Gastroesophageal sphincter (tissue), 4 donors: ENCODE measurements around the gene APOA4. TPM values are rescaled to one million over a fixed set of nuclear protein-coding genes. Genes with fewer than 3 reads are reported as not detected.

Experiments
- ATAC-seq: fragments of 150-250 bp; one replicate; pipeline ENCODE4 v1.9.1; 2016; ENCODE audit warnings: mild to moderate bottlenecking, moderate library complexity
- H3K27ac ChIP-seq, 4 donors: fragments of 200-600 bp; sonication (generic) in 3 of 4; 1 replicate in 3 of 4; 2 replicates in 1 of 4; pipeline ENCODE4 v1.5.1; 2016 to 2019
- H3K27me3 ChIP-seq: fragments of 200-600 bp; sonication (generic); one replicate; pipeline ENCODE4 v1.5.1; 2019
- H3K36me3 ChIP-seq, 2 donors: fragments of 200-600 bp; sonication (generic); one replicate each; pipeline ENCODE4 v1.5.1; 2019; ENCODE audit warnings: control low read depth in 1 of 2
- H3K4me1 ChIP-seq, 3 donors: fragments of 200-600 bp; sonication (generic); 1 replicate in 2 of 3; 2 replicates in 1 of 3; pipeline ENCODE4 v1.5.1; 2016 to 2019; ENCODE audit warnings: control low read depth in 2 of 3
- H3K4me3 ChIP-seq, 2 donors: fragments of 200-600 bp; sonication (generic); one replicate each; pipeline ENCODE4 v1.5.1; 2019; ENCODE audit warnings: mild to moderate bottlenecking in 1 of 2, moderate library complexity in 1 of 2
- H3K9me3 ChIP-seq, 3 donors: fragments of 200-600 bp; sonication (generic); one replicate each; pipeline ENCODE4 v1.5.1; 2017 to 2019; ENCODE audit warnings: control low read depth in 2 of 3
- EP300 ChIP-seq: sonication (generic); formaldehyde crosslinking; IDR thresholded peaks from one replicate; pipeline ENCODE4 v1.6.1; 2017; ENCODE audit warnings: antibody characterized with exemption, mild to moderate bottlenecking
- POLR2A ChIP-seq, 2 donors: fragments of 450-650 bp; IDR thresholded peaks; one replicate each; pipeline ENCODE4 v1.6.1; 2017; ENCODE audit warnings: antibody characterized with exemption in 2 of 2, mild to moderate bottlenecking in 2 of 2, moderate library complexity in 1 of 2
- POLR2AphosphoS5 ChIP-seq: sonication (generic); formaldehyde crosslinking; IDR thresholded peaks from one replicate; pipeline ENCODE4 v1.6.1; 2017; ENCODE audit warnings: antibody characterized with exemption
- WGBS, 2 donors: methylation state at CpG; one replicate each; pipeline ENCODE4 v1.1.5; 2018; ENCODE audit warnings: low coverage in 1 of 2; 5-methylcytosine and 5-hydroxymethylcytosine counted together
- total RNA-seq, 4 donors: library from RNA; depleted of rRNA; stranded (reverse); fragments of >200 nt; gene quantifications; one replicate each; pipeline ENCODE4 v1.1.0, GENCODE V29; 2016
- TF ChIP-seq, protein P1 (sequence below), 4 experiments: fragments of 200-600 bp in 2 of 4; fragments of 450-650 bp in 2 of 4; sonication (generic) in 1 of 4; IDR thresholded peaks; one replicate each; pipeline ENCODE4 v1.5.1; 2017 to 2019; ENCODE audit warnings: antibody characterized with exemption in 4 of 4, mild to moderate bottlenecking in 2 of 4, moderate library complexity in 2 of 4

Gene APOA4
- total RNA-seq, 4 donors from 2014 or later, result 0.19 TPM; not detected in 3

GRCh38 chr11:116866804-116867455 lies 43.8 kb upstream of the APOA4 start:
- Histone ChIP-seq H3K27ac (no peak overlapping the region), H3K4me1 (no peaks in the 10 kb centered on the region), H3K27me3 (no peaks in the 10 kb centered on the region), H3K36me3 (peaks cover 0 to 100% of the 10 kb centered on the region in 2 donors), H3K9me3 (no peaks in the 10 kb centered on the region), H3K4me3 (no peak overlapping the region)
- WGBS, 2 donors, result 82 to 97% methylated on average over 4 to 6 of the region's 6 CpGs
- no peak for ATAC-seq
- TF ChIP-seq, protein P1, sequence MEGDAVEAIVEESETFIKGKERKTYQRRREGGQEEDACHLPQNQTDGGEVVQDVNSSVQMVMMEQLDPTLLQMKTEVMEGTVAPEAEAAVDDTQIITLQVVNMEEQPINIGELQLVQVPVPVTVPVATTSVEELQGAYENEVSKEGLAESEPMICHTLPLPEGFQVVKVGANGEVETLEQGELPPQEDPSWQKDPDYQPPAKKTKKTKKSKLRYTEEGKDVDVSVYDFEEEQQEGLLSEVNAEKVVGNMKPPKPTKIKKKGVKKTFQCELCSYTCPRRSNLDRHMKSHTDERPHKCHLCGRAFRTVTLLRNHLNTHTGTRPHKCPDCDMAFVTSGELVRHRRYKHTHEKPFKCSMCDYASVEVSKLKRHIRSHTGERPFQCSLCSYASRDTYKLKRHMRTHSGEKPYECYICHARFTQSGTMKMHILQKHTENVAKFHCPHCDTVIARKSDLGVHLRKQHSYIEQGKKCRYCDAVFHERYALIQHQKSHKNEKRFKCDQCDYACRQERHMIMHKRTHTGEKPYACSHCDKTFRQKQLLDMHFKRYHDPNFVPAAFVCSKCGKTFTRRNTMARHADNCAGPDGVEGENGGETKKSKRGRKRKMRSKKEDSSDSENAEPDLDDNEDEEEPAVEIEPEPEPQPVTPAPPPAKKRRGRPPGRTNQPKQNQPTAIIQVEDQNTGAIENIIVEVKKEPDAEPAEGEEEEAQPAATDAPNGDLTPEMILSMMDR (IDR thresholded peaks at IDR 0.05), result no peak
- TF ChIP-seq POLR2AphosphoS5, result no peak
- TF ChIP-seq POLR2A (IDR thresholded peaks at IDR 0.05), result no peak
- TF ChIP-seq EP300, result no peak

- Histone ChIP-seq H3K4me3 (no peak overlapping the region), H3K27ac (no peak overlapping the region), H3K9me3 (no peaks in the 10 kb centered on the region), H3K27me3 (no peaks in the 10 kb centered on the region), H3K36me3 (peaks cover 0 to 100% of the 10 kb centered on the region in 2 donors), H3K4me1 (no peaks in the 10 kb centered on the region)
- TF ChIP-seq, protein P1 (IDR thresholded peaks at IDR 0.05), result no peak
- TF ChIP-seq POLR2A (IDR thresholded peaks at IDR 0.05), result no peak
- no peak for TF ChIP-seq POLR2AphosphoS5
- TF ChIP-seq EP300, result no peak
- no peak for ATAC-seq
- WGBS, 2 donors, result 70 to 80% methylated on average over 1 of the region's 1 CpG
Observed at GRCh38 chr11:116865696-116866095, 42.6 kb upstream of the APOA4 start.

GRCh38 chr11:116864531-116864930 lies 41.4 kb upstream of the APOA4 start:
- Histone ChIP-seq H3K4me1 (no peaks in the 10 kb centered on the region), H3K27ac (no peak overlapping the region), H3K9me3 (no peaks in the 10 kb centered on the region), H3K4me3 (no peak overlapping the region), H3K36me3 (peaks cover 0 to 100% of the 10 kb centered on the region in 2 donors), H3K27me3 (no peaks in the 10 kb centered on the region)
- TF ChIP-seq EP300, result no peak
- TF ChIP-seq POLR2AphosphoS5, result no peak
- ATAC-seq, result no peak
- 29 to 94% methylated on average over 1 to 5 of the region's 5 CpGs for WGBS, 2 donors

GRCh38 chr11:116862951-116863350 lies 39.8 kb upstream of the APOA4 start:
- Histone ChIP-seq H3K27me3 (no peaks in the 10 kb centered on the region), H3K9me3 (no peaks in the 10 kb centered on the region), H3K4me3 (no peak overlapping the region), H3K4me1 (no peaks in the 10 kb centered on the region), H3K36me3 (peaks cover 0 to 100% of the 10 kb centered on the region in 2 donors), H3K27ac (no peak overlapping the region)
- 85 to 100% methylated on average over 2 of the region's 3 CpGs for WGBS, 2 donors
- TF ChIP-seq POLR2A (IDR thresholded peaks at IDR 0.05) (no peak), POLR2AphosphoS5 (no peak), EP300 (no peak)
- TF ChIP-seq, protein P1 (IDR thresholded peaks at IDR 0.05), result no peak
- ATAC-seq, result no peak

DNA sequence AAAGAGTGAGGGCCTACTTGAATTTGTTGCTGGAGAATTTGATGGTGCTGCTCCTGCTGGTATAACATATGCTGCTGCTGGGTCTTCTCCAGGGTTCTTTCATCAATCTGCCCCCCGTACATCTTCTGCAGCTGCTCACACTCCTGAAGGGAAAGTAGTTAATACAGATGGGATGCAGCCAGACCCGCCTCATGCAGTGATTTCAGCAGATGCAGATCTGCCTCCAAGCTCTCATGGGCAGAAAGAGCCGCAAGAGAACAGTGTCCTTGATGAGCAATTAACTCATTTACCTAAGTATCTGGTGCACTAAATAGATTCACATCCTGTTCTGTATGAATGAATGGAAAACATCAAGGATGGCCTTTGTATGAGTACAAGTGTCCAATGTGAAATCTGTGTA lies 39.1 kb upstream of the APOA4 start:
- TF ChIP-seq EP300 (no peak), POLR2A (IDR thresholded peaks at IDR 0.05) (no peak), POLR2AphosphoS5 (no peak)
- TF ChIP-seq, protein P1 (IDR thresholded peaks at IDR 0.05), result no peak
- Histone ChIP-seq H3K9me3 (no peaks in the 10 kb centered on the region), H3K27me3 (no peaks in the 10 kb centered on the region), H3K4me3 (no peak overlapping the region), H3K4me1 (no peaks in the 10 kb centered on the region), H3K27ac (no peak overlapping the region), H3K36me3 (peaks cover 0 to 100% of the 10 kb centered on the region in 2 donors)
- 67% methylated on average over 1 of the region's 3 CpGs; no CpG with 5 or more reads in 1 of the 2 donors for WGBS, 2 donors
- ATAC-seq, result no peak
